H1 (cell line): Measurements from ENCODE around the gene TTC9.

Experiments
- CHD1 ChIP-seq: IDR thresholded peaks from 2 replicates; pipeline ENCODE4 v1.6.1; 2012; ENCODE audit warnings: low read depth, low read length, improper control_type of control experiment
- CHD2 ChIP-seq: IDR thresholded peaks from 2 replicates; pipeline ENCODE4 v1.6.1; 2012; ENCODE audit warnings: low read length, improper control_type of control experiment
- CREB1 ChIP-seq: IDR thresholded peaks from 2 replicates; pipeline ENCODE4 v1.6.1; 2012; ENCODE audit warnings: inconsistent platforms
- EZH2 ChIP-seq: fragments of 200-600 bp; sonication (generic); IDR thresholded peaks from 2 replicates; pipeline ENCODE4 v1.7.1; 2012; ENCODE audit warnings: low read depth, mild to moderate bottlenecking, moderate library complexity, low read length, inconsistent platforms; ENCODE audit not compliant: severe bottlenecking
- MAFK ChIP-seq: IDR thresholded peaks from 2 replicates; pipeline ENCODE4 v1.6.1; 2012; ENCODE audit warnings: low read depth, mild to moderate bottlenecking, improper control_type of control experiment, low read length
- POLR2A ChIP-seq, 2 experiments: IDR thresholded peaks; 1 replicate in 1 of 2; 2 replicates in 1 of 2; pipeline ENCODE4 v1.6.1; 2011; ENCODE audit warnings: low read depth in 2 of 2, low read length in 2 of 2, mild to moderate bottlenecking in 2 of 2; ENCODE audit errors: control extremely low read depth in 1 of 2
- SIN3A ChIP-seq, 2 experiments: IDR thresholded peaks in 1 of 2; conservative IDR thresholded peaks in 1 of 2; 2 replicates each; pipeline ENCODE4 v1.6.1; 2011 to 2012; ENCODE audit warnings: low read length in 2 of 2, improper control_type of control experiment in 1 of 2, low read depth in 1 of 2, mild to moderate bottlenecking in 1 of 2
- TAF1 ChIP-seq: IDR thresholded peaks from 2 replicates; pipeline ENCODE4 v1.6.1; 2011; ENCODE audit warnings: mild to moderate bottlenecking, low read depth, low read length
- YY1 ChIP-seq: IDR thresholded peaks from 2 replicates; pipeline ENCODE4 v1.6.1; 2011; ENCODE audit warnings: low read depth, mild to moderate bottlenecking, low read length
- TF ChIP-seq, protein P1 (sequence below): IDR thresholded peaks from 2 replicates; pipeline ENCODE4 v1.6.1; 2012; ENCODE audit warnings: low read length, inconsistent platforms

DNA sequence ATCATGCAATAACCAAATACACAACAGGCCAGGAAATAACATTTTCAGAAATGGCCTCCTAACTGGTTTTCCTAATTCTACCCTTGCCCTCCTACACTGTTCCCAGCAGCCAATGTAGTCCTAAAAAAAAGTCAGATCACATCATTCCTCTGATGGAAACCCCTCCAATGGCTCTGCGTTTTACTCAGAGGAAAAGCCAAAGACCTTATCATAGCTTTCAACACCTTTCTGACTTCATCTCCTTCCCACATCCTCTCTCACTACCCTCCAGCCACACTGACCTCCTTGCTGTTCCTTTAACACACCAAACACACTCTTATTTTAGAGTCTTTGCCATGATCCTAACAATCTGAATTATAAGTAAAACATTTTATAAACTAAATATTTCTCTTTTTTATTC lies 42.4 kb upstream of the TTC9 start:
- no peak for TF ChIP-seq CREB1
- TF ChIP-seq CHD2, result no peak
- no peak for TF ChIP-seq EZH2
- TF ChIP-seq MAFK, result no peak
- TF ChIP-seq CHD1, result no peak
- no peak for TF ChIP-seq YY1
- TF ChIP-seq, protein P1, sequence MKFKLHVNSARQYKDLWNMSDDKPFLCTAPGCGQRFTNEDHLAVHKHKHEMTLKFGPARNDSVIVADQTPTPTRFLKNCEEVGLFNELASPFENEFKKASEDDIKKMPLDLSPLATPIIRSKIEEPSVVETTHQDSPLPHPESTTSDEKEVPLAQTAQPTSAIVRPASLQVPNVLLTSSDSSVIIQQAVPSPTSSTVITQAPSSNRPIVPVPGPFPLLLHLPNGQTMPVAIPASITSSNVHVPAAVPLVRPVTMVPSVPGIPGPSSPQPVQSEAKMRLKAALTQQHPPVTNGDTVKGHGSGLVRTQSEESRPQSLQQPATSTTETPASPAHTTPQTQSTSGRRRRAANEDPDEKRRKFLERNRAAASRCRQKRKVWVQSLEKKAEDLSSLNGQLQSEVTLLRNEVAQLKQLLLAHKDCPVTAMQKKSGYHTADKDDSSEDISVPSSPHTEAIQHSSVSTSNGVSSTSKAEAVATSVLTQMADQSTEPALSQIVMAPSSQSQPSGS, result no peak
- TF ChIP-seq SIN3A (conservative IDR thresholded peaks at IDR 0.05 in 1 of 2, IDR thresholded peaks at IDR 0.05 in 1 of 2; ENCODE audit: low read depth in 1 of 2, low read length in 2 of 2), result no peak
- no peak for TF ChIP-seq POLR2A (IDR thresholded peaks at IDR 0.05; ENCODE audit: control extremely low read depth in 1 of 2, low read depth in 2 of 2, low read length in 2 of 2)
- no peak for TF ChIP-seq TAF1
